HepG2 (cell line): ENCODE data around the gene TMEM184C. TPM values are rescaled to one million over a fixed set of nuclear protein-coding genes. Genes with fewer than 3 reads are reported as not detected.

Source experiments
- ATM ChIP-seq: fragments of 450-650 bp; IDR thresholded peaks from 2 replicates; pipeline ENCODE4 v1.7.1; 2017; ENCODE audit warnings: mild to moderate bottlenecking, borderline replicate concordance
- CENPT ChIP-seq: sonication (generic); formaldehyde crosslinking; IDR thresholded peaks from 2 replicates; pipeline ENCODE4 v1.8.0; 2022; ENCODE audit warnings: low read depth, mild to moderate bottlenecking, moderate library complexity, missing genetic modification reagents
- FIP1L1 ChIP-seq: fragments of 200-400 bp; formaldehyde crosslinking; IDR thresholded peaks from 2 replicates; pipeline ENCODE4 v1.6.1; 2018; ENCODE audit warnings: low read depth, mild to moderate bottlenecking, low read length, moderate library complexity, borderline replicate concordance; ENCODE audit not compliant: insufficient read depth
- FOXK1 ChIP-seq: sonication (generic); formaldehyde crosslinking; IDR thresholded peaks from 2 replicates; pipeline ENCODE4 v1.4.0; 2020; ENCODE audit warnings: low read depth, missing genetic modification reagents, borderline replicate concordance
- HIVEP1 ChIP-seq: sonication (generic); formaldehyde crosslinking; IDR thresholded peaks from 2 replicates; pipeline ENCODE4 v1.4.0; 2020; ENCODE audit warnings: mild to moderate bottlenecking, missing genetic modification reagents
- MAX ChIP-seq: IDR thresholded peaks from 2 replicates; pipeline ENCODE4 v1.6.1; 2012; ENCODE audit warnings: inconsistent platforms
- MIXL1 ChIP-seq: IDR thresholded peaks from 2 replicates; pipeline ENCODE4 v1.6.1; 2016
- NBN ChIP-seq: fragments of 450-650 bp; conservative IDR thresholded peaks from 2 replicates; pipeline ENCODE4 v1.6.1; 2017
- NCOR1 ChIP-seq: fragments of 200-600 bp; sonication (generic); IDR thresholded peaks from 2 replicates; pipeline ENCODE4 v1.7.0; 2017; ENCODE audit warnings: antibody characterized with exemption, low read length, borderline replicate concordance
- NFYB ChIP-seq: sonication (generic); formaldehyde crosslinking; IDR thresholded peaks from 2 replicates; pipeline ENCODE4 v1.4.0; 2020; ENCODE audit warnings: missing genetic modification reagents
- POLR2G ChIP-seq: fragments of 200-400 bp; formaldehyde crosslinking; IDR thresholded peaks from 2 replicates; pipeline ENCODE4 v1.6.1; 2018; ENCODE audit warnings: mild to moderate bottlenecking, low read depth, low read length, moderate library complexity
- SOX13 ChIP-seq, 3 experiments: fragments of 450-650 bp in 1 of 3; sonication (generic) in 1 of 3; formaldehyde crosslinking in 1 of 3; IDR thresholded peaks in 2 of 3; conservative IDR thresholded peaks in 1 of 3; 2 replicates each; pipeline versions ENCODE4 v1.5.0 to v1.6.1; 2016 to 2020; ENCODE audit warnings: antibody characterized with exemption in 1 of 3, mild to moderate bottlenecking in 1 of 3, missing compliant biosample characterization in 1 of 3, missing genetic modification reagents in 1 of 3, moderate library complexity in 1 of 3
- THAP11 ChIP-seq: IDR thresholded peaks from 2 replicates; pipeline ENCODE4 v1.6.1; 2016; ENCODE audit warnings: missing biosample characterization, missing genetic modification reagents
- TOE1 ChIP-seq: sonication (generic); formaldehyde crosslinking; IDR thresholded peaks from 2 replicates; pipeline ENCODE4 v1.4.0; 2020; ENCODE audit warnings: mild to moderate bottlenecking, missing genetic modification reagents
- ZBTB25 ChIP-seq: IDR thresholded peaks from 2 replicates; pipeline ENCODE4 v1.6.1; 2018; ENCODE audit warnings: missing genetic modification reagents
- ZNF251 ChIP-seq: sonication (generic); formaldehyde crosslinking; IDR thresholded peaks from 2 replicates; pipeline ENCODE4 v1.9.0; 2021; ENCODE audit warnings: mild to moderate bottlenecking, missing genetic modification reagents
- ZNF460 ChIP-seq: sonication (generic); formaldehyde crosslinking; IDR thresholded peaks from 2 replicates; pipeline ENCODE4 v1.5.1; 2020; ENCODE audit warnings: missing genetic modification reagents, mild to moderate bottlenecking, borderline replicate concordance
- polyA plus RNA-seq, 8 experiments: library from polyadenylated mRNA; depleted of rRNA in 3 of 8; stranded (reverse) in 7 of 8; unstranded in 1 of 8; fragments of >200 nt; fragmentation: Illumina TruSeq in 4 of 8; extraction: Trizol in 4 of 8; gene quantifications; 2 replicates each; pipeline versions ENCODE4 v1.2.1 to v1.2.3, GENCODE V29; 2011 to 2016; ENCODE audit warnings: low read depth in 4 of 8, missing spikeins in 1 of 8, mixed read lengths in 1 of 8; ENCODE audit not compliant: insufficient read depth in 1 of 8
- total RNA-seq, 5 experiments: library from RNA; depleted of rRNA; stranded (reverse); fragments of >200 nt; fragmentation: Illumina TruSeq; extraction: Trizol; gene quantifications; 2 replicates each; pipeline ENCODE4 v1.2.3, GENCODE V29; 2016; ENCODE audit warnings: low read depth in 1 of 5
- TF ChIP-seq, protein P1 (sequence below): sonication (generic); formaldehyde crosslinking; IDR thresholded peaks from 2 replicates; pipeline ENCODE4 v1.4.0; 2020; ENCODE audit warnings: missing genetic modification reagents, borderline replicate concordance
- TF ChIP-seq, protein P2 (sequence below): sonication (generic); formaldehyde crosslinking; conservative IDR thresholded peaks from 2 replicates; pipeline ENCODE4 v1.4.0; 2020; ENCODE audit warnings: missing genetic modification reagents
- TF ChIP-seq, protein P3 (sequence below): sonication (generic); formaldehyde crosslinking; IDR thresholded peaks from 2 replicates; pipeline ENCODE4 v1.5.1; 2020; ENCODE audit warnings: missing genetic modification reagents, mild to moderate bottlenecking, borderline replicate concordance

TMEM184C gene
- total and polyA plus RNA-seq, 2 of the 13 experiments (the other 11 are each of a cell fraction or from before 2014, with no cell fraction given), result 13.9 to 26.1 TPM

- TF ChIP-seq MAX (peak; percentile 73), FIP1L1 (no peak), TOE1 (CRISPR knock-in tag) (no peak), CENPT (CRISPR knock-in tag) (no peak), SOX13 (IDR thresholded peaks at IDR 0.05) (no peak), SOX13 (CRISPR knock-in tag; conservative IDR thresholded peaks at IDR 0.05 in 1 of 2, IDR thresholded peaks at IDR 0.05 in 1 of 2) (peak in 1 of 2 experiments; percentile 53; a peak in 2 of 4 replicates), ZNF460 (CRISPR knock-in tag) (no peak), THAP11 (peak; percentile 91), ZBTB25 (CRISPR knock-in tag) (peak; percentile 49; the same call in 1 of the 2 replicates), NCOR1 (no peak), NFYB (CRISPR knock-in tag) (peak; percentile 54; the same call in 1 of the 2 replicates), NBN (no peak), POLR2G (peak; percentile 95; the same call in 1 of the 2 replicates), ZNF251 (no peak), ATM (no peak), HIVEP1 (CRISPR knock-in tag) (peak; percentile 60), FOXK1 (CRISPR knock-in tag) (peak; percentile 76), MIXL1 (CRISPR knock-in tag) (no peak)
- TF ChIP-seq, protein P1, sequence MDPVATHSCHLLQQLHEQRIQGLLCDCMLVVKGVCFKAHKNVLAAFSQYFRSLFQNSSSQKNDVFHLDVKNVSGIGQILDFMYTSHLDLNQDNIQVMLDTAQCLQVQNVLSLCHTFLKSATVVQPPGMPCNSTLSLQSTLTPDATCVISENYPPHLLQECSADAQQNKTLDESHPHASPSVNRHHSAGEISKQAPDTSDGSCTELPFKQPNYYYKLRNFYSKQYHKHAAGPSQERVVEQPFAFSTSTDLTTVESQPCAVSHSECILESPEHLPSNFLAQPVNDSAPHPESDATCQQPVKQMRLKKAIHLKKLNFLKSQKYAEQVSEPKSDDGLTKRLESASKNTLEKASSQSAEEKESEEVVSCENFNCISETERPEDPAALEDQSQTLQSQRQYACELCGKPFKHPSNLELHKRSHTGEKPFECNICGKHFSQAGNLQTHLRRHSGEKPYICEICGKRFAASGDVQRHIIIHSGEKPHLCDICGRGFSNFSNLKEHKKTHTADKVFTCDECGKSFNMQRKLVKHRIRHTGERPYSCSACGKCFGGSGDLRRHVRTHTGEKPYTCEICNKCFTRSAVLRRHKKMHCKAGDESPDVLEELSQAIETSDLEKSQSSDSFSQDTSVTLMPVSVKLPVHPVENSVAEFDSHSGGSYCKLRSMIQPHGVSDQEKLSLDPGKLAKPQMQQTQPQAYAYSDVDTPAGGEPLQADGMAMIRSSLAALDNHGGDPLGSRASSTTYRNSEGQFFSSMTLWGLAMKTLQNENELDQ (CRISPR knock-in tag), result no peak
- TF ChIP-seq, protein P2, sequence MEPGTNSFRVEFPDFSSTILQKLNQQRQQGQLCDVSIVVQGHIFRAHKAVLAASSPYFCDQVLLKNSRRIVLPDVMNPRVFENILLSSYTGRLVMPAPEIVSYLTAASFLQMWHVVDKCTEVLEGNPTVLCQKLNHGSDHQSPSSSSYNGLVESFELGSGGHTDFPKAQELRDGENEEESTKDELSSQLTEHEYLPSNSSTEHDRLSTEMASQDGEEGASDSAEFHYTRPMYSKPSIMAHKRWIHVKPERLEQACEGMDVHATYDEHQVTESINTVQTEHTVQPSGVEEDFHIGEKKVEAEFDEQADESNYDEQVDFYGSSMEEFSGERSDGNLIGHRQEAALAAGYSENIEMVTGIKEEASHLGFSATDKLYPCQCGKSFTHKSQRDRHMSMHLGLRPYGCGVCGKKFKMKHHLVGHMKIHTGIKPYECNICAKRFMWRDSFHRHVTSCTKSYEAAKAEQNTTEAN (CRISPR knock-in tag), result peak; percentile 74; the same call in 1 of the 2 replicates
- TF ChIP-seq, protein P3, sequence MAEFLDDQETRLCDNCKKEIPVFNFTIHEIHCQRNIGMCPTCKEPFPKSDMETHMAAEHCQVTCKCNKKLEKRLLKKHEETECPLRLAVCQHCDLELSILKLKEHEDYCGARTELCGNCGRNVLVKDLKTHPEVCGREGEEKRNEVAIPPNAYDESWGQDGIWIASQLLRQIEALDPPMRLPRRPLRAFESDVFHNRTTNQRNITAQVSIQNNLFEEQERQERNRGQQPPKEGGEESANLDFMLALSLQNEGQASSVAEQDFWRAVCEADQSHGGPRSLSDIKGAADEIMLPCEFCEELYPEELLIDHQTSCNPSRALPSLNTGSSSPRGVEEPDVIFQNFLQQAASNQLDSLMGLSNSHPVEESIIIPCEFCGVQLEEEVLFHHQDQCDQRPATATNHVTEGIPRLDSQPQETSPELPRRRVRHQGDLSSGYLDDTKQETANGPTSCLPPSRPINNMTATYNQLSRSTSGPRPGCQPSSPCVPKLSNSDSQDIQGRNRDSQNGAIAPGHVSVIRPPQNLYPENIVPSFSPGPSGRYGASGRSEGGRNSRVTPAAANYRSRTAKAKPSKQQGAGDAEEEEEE (CRISPR knock-in tag), result no peak; the same call in 1 of the 2 replicates
These were observed 66.8 kb downstream of the TMEM184C start, which contains the start of gene PRMT9 (continued) for GRCh38 chr4:147683717-147684700.
